NCI-H446 treated with DMSO at 0.1 percent for 48 hours (cell line): ENCODE results near the gene XYLB.
"Not testable (repeated sequence)": the region's sequence is repeated elsewhere in the genome, so short reads cannot be mapped to it uniquely, and the experiment has no call there.

Source experiments
- DNase-seq: peaks from one replicate; lab custom pipeline; 2025; lab: John Stamatoyannopoulos, UW

The XYLB gene

DNA sequence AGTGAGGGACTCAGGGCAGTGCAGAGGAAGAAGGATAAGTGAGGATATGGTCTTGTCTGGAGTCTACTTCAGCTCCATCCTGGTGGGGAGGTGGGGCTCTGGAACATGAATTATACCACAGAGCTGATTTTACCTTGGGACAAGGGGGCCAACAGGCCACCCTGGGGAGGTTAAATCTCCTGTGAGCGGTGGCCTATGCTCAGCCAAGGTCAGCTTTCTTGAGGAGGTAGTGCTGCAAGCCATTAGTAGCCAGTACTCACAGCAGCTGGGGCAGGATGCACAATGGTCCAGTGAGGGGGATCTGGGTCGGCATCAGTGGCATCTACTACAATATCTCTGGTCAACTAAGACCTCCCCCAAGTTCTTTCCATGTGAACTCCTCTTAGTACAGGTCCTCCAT lies 49.7 kb downstream of the XYLB start:
- DNase-seq = no peak

DNA sequence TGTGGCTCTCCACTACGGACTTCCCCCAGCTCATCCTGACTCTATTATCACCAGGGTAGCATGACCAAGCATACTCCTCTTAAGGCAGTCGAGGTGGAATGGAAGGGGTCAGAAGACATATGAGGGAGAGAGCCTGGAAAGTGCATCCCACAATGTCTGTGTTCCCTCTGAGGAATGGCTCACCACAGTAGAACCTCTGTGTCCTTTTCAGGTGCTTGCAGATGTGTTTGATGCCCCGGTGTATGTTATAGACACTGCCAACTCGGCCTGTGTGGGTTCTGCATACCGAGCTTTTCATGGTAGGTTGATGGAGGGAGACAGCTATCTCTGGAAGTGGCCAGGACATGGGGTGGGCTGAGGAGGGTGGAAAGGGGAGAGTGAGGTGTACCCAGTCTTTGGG lies 50.3 kb downstream of the XYLB start:
- DNase-seq = no peak

DNA sequence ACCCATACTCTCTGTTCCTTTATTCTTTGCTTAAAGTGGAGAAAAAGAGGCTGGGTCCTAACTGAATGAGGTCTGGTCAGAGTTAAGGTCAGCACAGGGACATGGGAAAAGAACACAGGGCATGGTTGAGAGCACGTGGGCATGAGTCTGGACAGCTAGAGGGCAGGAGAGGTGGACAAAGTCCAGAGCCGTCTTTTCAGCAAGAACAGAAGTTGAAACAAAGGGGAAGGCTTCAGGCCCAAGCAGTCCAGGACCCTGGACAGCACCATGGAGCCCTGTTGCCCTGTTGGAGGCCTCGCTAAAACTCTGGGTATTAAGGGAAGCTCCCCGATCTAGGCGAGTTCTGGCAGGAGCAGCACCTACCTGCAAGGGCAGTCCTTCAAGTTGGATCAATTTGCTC lies 50.7 kb downstream of the XYLB start:
- no peak for DNase-seq

DNA sequence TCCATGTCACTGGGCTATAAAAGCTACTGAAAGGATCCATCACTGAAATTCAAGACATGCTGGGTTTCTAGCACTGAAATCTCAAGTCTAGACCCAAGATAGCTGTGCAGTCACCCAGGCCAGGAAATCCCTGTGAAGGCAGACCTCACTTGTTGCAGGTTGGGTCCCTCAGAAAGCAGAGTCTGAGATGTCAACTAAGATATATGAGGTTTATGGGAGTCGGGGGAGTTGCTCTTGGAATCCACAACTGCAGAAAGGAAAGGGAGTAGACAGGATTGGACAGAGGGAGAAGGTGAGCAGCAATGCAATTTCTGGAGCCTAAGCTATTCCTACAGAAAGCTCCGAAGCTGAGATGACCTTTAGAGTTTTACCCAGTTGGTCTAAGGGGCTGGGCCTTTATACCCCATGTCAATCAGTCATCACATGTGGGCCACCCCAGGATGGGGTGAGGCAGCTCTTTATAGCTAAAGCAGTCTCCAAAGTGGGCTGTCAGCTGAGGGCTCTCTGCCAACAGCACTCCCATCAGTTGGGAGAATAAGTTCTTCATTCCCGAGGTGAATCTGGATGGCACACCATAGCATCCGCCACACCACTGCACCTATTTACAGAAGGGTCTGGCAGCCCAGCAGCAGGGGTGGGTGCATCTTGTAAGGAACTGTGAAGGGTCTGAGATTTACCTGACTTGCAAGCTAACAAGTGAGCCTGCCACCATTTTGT lies 54.8 kb downstream of the XYLB start:
- no peak for DNase-seq

DNA sequence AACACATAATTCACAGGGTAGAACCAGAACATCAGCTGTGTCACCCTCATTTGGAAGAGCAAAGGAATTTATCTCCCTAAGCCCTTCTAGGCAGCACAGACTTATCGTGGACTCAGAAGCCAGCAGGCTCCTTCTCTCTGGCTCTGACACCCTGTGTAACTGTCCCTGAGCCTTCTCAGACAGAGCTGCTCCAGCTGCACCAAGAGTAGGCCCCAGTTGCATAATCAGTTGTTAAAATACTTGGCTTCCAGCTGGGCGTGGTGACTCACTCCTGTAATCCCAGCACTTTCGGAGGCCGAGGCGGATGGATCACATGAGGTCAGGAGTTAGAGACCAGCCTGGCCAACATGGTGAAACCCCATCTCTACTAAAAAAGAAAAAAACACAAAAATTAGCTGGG lies 57.7 kb downstream of the XYLB start:
- DNase-seq = no peak

DNA sequence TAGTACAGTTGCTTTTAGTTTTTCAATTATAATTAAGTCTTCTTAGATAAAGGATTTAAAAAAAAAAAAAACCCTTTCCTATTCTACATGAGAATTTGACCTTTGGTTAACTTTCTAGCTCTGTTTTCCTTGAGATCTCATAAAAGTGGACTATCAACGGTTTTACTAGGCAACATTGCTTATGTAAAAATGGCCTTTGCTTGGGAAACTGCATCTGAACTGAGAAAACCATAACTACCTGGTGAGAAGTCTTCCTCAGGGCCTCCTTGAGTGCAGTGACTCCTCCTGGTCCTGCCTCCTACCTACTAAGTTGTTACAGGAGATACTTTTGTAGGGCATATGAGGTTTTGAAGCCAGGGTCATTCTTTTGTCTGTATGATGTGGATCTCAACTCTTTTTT lies 65.0 kb downstream of the XYLB start:
- DNase-seq = no peak

DNA sequence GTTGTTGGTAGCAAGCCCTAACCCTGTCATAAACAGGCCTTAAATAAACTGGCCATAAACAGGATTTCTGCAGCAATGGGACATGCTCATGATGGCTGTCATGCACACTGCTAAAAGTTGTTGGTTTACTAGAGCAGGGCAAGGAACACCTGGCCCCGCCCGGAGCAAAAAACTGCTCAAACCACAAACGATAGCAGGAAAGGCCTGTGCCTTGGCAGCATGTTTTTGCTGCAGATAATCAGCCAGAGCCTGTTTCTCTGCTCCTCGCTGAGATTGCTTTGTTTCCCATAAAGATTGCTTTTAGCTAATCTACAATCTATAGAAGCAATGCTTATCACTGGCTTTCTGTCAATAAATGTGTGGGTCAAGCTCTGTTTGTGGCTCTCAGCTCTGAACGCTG lies 74.2 kb downstream of the XYLB start:
- DNase-seq = not testable (repeated sequence)

DNA sequence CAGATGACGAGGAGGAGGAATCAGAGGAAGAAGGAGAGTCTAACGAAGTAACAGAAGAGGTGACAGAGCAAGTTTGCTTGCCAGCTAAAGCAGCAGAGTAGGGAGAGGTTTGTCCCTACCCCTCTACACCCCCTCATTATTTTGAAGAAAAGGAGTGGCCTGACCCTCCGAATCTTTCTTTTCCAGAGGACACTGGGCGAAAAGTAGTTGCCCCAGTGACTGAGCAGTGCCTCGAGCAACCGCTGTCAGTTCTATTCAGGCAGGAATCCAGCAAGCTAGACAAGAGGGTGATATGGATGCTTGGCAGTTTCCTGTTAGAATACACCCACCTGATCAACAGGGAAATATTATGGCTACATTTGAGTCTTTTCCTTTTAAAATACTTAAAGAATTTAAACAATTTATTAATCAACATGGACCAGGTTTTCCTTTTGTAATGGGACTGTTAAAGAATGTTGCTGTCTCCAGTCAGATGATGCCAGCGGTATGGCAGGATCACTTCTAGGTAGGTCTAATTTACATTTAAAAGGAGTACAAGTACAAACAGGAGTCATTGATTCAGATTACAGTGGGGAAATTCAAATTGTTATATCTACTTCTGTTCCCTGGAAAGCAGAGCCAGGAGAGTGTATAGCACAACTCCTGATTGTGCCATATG lies 75.2 kb downstream of the XYLB start:
- DNase-seq = no peak

DNA sequence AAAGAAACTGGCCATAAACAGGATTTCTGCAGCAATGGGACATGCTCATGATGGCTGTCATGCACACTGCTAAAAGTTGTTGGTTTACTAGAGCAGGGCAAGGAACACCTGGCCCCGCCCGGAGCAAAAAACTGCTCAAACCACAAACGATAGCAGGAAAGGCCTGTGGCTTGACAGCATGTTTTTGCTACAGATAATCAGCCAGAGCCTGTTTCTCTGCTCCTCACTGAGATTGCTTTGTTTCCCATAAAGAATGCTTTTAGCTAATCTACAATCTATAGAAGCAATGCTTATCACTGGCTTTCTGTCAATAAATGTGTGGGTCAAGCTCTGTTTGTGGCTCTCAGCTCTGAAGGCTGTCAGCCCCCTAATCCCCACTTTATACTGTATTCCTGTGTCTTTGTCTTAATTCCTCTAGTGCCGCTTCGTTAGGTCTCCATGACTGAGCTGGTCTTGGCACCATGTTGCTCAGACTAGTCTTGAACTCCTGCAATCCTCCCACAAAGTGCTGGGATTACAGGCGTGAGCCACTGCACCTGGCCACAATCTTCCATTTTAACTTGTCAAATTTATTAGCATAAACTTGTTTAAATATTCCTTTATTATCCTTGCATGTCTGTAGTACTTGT lies 80.3 kb downstream of the XYLB start:
- not testable (repeated sequence) for DNase-seq

DNA sequence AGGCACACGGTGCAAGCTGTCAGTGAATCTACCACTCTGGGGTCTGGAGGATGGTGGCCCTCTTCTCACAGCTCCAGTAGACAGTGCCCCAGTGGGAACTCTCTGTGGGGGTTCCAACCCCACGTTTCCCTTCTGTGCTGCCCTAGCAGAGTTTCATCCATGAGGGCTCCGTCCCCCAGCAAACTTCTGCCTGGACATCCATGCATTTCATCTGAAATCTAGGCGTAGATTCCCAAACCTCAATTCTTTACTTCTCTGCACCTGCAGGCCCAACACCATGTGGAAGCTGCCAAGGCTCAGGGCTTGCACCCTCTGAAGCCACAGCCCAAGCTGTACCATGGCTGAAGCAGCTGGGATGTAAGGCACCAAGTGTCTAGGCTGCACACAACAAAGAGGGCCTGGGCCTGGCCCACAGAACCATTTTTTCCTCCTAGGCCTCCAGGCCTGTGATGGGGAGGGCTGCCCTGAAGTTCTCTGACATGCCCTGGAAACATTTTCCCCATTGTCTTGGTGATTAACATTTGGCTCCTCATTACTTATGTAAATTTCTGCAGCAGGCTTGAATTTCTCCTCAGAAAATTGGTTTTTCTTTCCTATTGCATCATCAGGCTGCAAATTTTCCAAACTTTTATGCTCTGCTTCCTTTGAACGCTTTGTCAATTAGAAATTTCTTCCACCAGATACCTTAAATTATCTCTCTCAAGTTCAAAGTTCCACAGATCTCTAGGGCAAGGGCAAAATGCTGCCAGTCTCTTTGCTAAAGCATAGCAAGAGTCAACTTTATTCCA lies 86.5 kb downstream of the XYLB start:
- DNase-seq = not testable (repeated sequence)

DNA sequence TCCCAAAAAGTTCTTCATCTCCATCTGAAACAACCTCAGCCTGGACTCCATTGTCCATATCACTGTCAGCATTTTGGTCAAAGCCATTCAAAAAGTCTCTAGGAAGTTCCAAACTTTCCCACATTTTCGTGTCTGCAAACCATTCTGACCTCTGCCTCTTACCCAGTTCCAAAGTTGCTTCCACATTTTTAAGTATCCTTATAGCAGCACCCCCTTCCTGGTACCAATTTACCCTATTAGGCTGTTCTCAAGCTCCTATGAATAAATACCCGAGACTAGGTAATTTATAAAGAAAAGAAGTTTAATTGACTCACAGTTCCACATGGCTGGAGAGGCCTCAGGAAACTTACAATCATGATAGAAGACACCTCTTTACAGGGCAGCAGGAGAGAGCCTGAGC lies 87.1 kb downstream of the XYLB start:
- not testable (repeated sequence) for DNase-seq

DNA sequence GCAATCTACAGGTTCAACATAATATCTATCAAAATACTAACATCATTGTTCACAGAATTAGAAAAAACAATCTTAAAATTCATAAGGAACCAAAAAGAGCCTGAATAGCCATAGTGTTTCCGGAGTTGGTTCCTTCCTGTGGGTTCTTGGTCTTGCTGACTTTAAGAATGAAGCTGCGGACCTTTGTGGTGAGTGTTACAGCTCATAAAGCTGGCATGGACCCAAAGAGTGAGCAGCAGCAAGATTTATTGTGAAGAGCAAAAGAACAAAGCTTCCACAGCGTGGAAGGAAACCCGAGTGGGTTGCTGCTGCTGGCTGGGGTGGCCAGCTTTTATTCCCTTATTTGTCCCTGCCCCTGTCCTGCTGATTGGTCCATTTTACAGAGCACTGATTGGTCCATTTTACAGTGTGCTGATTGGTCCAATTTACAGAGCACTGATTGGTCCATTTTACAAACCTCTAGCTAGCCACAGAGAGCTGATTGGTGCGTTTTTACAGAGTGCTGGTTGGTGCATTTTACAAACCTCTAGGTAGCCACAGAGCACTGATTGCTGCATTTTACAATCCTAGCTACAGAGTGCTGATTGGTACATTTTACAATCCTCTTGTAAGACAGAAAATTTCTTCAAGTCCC lies 92.0 kb downstream of the XYLB start:
- DNase-seq = not testable (repeated sequence)

DNA sequence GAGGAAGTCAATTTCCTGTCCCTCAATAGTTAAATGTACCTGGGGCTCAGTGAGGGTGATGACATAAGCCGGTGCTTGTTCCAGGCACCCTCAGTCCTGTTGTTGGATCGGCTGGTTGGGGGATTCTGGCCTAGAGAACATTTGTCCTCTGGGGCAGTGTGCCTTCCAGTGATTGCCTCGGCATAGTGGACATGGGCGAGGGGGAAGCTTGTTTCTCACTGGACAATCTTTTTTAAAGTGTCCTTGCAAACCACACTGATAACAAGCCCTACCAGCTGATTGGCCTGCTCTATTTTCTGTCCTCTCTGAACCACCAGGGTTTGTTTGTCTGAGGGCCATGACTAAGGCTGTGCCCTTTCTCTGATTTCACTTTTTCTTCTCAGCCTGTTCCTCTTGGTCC lies 96.6 kb downstream of the XYLB start:
- DNase-seq = not testable (repeated sequence)

DNA sequence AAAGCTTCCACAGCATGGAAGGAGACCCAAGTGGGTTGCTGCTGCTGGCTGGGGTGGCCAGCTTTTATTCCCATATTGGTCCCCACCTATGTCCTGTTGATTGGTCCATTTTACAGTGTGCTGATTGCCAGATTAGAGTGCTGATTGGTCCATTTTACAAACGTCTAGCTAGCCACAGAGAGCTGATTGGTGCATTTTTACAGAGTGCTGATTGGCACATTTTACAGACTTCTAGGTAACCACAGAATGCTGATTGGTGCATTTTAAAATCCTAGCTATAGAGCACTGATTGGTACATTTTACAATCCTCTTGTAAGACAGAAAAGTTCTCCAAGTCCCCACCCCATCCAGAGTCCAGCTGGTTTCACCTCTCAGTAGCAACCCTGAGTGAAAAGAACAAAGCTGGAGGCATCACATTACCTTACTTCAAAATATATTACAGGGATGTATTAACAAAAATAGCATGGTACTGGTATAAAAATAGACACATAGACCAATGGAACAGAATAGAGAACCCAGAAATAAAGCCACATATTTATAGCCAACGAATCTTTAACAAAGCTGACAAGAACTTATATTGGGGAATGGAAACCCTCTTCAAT lies 99.6 kb downstream of the XYLB start:
- no peak for DNase-seq

DNA sequence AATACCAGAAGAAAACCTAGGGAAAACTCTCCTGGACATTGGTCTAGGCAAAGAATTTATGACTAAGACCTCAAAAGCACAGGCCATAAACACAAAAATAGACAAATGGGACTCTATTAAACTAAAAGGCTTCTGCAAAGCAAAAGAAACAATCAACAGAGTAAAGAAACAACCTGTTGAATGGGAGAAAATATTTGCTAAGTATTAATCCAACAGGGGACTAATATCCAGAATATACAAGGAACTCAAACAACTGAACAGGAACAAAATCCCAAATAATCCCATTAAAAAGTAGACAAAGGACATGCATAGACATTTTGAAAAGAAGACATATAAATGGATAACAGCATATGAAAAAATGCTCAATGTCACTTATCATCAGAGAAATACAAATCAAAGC lies 100.2 kb downstream of the XYLB start:
- no peak for DNase-seq

DNA sequence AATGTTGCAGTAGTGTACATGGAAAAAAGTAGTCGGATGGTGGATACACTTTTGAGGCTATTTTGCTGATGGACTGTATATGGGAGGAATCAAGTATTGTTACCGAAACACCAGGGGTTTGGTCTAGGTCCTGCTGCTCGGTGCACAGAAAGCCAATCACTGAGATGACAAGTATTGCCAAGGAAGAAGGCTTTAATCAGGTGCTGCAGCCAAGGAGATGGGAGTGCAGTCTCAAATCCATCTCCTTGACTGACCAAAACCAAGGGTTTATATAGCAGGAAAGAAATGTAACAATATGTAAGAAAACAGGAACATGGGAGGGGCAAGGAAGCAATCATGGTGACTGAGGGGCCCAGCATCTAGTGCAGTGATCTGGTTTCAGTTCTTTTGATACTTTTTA lies 104.3 kb downstream of the XYLB start:
- no peak for DNase-seq

DNA sequence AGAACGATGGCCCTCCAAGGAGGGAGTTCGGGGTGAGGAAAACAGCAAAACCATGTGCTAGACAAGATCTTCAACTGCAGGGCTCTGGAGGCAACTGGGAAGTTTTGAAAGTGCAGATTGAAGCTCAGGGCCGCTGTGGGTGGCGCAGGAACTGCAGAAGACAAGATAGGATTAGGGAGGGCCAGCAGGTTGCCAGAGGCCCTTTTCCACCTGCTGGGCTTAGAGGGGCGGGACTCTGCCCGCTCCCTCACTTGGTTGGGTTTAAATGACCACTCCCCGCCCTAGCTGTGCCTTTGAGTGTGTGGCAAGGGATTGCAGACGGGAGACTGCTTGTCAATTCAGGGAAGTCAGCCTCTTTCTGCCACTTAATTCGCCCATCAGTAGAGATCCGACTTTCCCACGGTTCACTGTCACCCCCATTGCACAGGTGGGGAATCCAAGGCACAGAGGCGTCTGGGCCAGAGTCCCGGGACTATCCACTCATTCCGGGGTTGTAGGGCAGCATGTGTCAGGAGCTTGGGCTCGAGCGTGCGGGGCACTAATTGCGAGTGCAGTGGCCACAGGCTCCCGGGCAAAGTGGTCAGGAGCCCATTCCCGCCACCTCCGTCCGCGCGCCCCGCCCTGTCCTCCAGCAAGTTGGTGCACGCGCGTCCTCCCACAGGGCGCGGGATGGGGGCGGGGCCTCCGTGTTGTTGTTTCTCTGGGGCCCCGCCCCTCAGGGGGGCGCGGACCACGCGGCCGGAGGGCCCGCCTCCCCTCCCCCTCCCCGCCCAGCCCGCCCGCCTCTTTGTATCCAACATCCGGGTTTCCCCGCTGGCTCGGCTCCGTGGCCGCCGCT lies 106.7 kb downstream of the XYLB start, which contains the start of gene ACVR2B:
ACVR2B (plus strand) TSS at position 816 of the 838 bp plus-strand sequence. CDS start 433 bp downstream, outside the sequence.
- DNase-seq = peak; percentile 33

DNA sequence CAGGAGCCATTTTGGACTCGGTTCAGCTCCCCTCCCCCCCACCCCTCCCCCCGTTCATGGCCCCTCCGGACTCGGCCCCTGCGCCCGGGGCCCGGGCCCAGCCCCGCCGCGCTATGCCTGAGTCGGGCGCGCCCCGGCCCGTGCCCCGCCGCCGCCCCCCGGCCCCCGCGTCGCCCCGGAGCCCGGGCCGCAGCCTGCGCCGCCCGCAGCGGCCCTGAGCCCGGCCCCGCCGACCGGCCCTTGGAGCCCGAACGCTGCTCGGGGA lies 107.3 kb downstream of the XYLB start:
- no peak for DNase-seq

DNA sequence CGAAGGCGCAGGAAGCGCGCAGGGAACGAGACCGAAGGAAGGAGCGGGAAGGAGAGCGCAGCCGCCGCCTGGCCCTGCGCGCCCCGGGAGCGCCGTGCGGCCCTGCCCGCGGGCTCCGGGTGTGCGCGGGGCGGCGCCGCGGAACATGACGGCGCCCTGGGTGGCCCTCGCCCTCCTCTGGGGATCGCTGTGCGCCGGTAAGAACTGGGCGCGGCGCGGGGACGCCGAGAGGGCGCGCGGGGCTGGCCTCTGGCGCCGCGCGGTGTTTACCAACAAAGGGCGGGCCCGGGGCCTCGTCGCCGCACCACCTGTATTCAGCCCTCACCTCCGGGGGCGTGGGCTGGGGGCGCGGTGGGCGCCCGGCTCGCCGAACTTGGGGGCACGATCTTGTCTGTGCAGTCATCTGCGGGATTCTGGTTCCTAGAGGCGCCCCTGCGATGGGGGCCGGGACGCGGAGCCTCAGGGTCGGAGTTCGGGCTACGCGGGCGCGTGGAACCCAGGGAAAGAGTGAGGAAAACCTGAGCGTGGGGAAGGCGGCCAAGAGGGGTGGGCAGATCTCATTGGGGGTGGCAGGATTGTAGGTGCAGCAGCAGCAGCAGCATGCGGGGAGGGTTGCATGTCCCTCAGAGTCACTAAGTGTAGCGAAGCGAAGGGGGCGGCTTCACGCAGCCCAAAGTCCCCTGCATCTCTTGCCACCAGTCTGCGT lies 107.7 kb downstream of the XYLB start:
- DNase-seq = no peak
